ENCODE measurements around the gene DACT2.

- TF ChIP-seq POLR2A (IDR thresholded peaks at IDR 0.05; ENCODE audit: low read length) (no peak), GATA1 (IDR thresholded peaks at IDR 0.05; ENCODE audit: low read depth, low read length) (no peak)
Observed at GRCh38 chr6:168308390-168309144, 11.0 kb downstream of the DACT2 start.
